Chondrocyte (in vitro differentiated cells): ENCODE results near the gene PCTP. TPM values are rescaled to one million over a fixed set of nuclear protein-coding genes. Genes with fewer than 3 reads are reported as not detected.

Experiments used
- DNase-seq: peaks from one replicate; pipeline ENCODE4 v3.0.0; 2021; ENCODE audit warnings: mixed read lengths, low spot score
- H3K27ac Mint-ChIP-seq: one replicate; pipeline ENCODE4 v1.8.0; 2021; ENCODE audit warnings: mild to moderate bottlenecking, moderate library complexity, mixed read lengths; ENCODE audit not compliant: unreplicated experiment
- H3K27me3 Mint-ChIP-seq: 2 replicates; pipeline ENCODE4 v1.8.0; 2021; ENCODE audit warnings: low read depth, mixed read lengths
- H3K36me3 Mint-ChIP-seq: 2 replicates; pipeline ENCODE4 v1.8.0; 2021; ENCODE audit warnings: low read depth, mixed read lengths
- H3K4me1 Mint-ChIP-seq: 2 replicates; pipeline ENCODE4 v1.8.0; 2021; ENCODE audit warnings: low read depth, mild to moderate bottlenecking, mixed read lengths
- H3K4me3 Mint-ChIP-seq: one replicate; pipeline ENCODE4 v1.8.0; 2021; ENCODE audit warnings: mild to moderate bottlenecking, moderate library complexity, mixed read lengths; ENCODE audit not compliant: unreplicated experiment
- H3K9me3 Mint-ChIP-seq: 2 replicates; pipeline ENCODE4 v1.8.0; 2021; ENCODE audit warnings: low read depth, mixed read lengths
- CTCF ChIP-seq: fragments of 200-600 bp; sonication (generic); IDR thresholded peaks from 2 replicates; pipeline ENCODE4 v1.5.0; 2021; ENCODE audit warnings: antibody characterized with exemption, mild to moderate bottlenecking, moderate library complexity
- total RNA-seq: library from RNA; stranded (reverse); gene quantifications from 3 replicates; pipeline ENCODE4 v1.2.1, GENCODE V29; 2021

The PCTP gene
- total RNA-seq, 1 donor from 2014 or later: 8.8 TPM

- Mint-ChIP-seq H3K4me1 (peaks cover 7% of the 10 kb centered on the region), H3K36me3 (peaks cover 1% of the 10 kb centered on the region), H3K9me3 (no peaks in the 10 kb centered on the region), H3K27me3 (peaks cover 2% of the 10 kb centered on the region), H3K4me3 (no peak overlapping the region), H3K27ac (no peak overlapping the region)
- DNase-seq: no peak
- no peak for TF ChIP-seq CTCF
Observed at GRCh38 chr17:55746466-55746865, 4.4 kb upstream of the PCTP start.

GRCh38 chr17:55747209-55747608, 3.6 kb upstream of the PCTP start:
- peaks cover 14% of the 10 kb centered on the region for H3K4me1 Mint-ChIP-seq
- peaks cover 1% of the 10 kb centered on the region for H3K36me3 Mint-ChIP-seq
- H3K9me3 Mint-ChIP-seq: no peaks in the 10 kb centered on the region
- no peak overlapping the region for H3K4me3 Mint-ChIP-seq
- TF ChIP-seq CTCF: no peak
- H3K27ac Mint-ChIP-seq: no peak overlapping the region
- no peak for DNase-seq
- peaks cover 2% of the 10 kb centered on the region for H3K27me3 Mint-ChIP-seq

- DNase-seq: no peak
- Mint-ChIP-seq H3K27me3 (peaks cover 2% of the 10 kb centered on the region), H3K4me3 (no peak overlapping the region), H3K27ac (no peak overlapping the region), H3K4me1 (peaks cover 20% of the 10 kb centered on the region), H3K9me3 (no peaks in the 10 kb centered on the region), H3K36me3 (peaks cover 1% of the 10 kb centered on the region)
- TF ChIP-seq CTCF: no peak
Observed at GRCh38 chr17:55748841-55749240, 2.0 kb upstream of the PCTP start.

- no peak for DNase-seq
- Mint-ChIP-seq H3K27ac (no peak overlapping the region), H3K4me3 (no peak overlapping the region), H3K27me3 (peaks cover 2% of the 10 kb centered on the region), H3K4me1 (peaks cover 20% of the 10 kb centered on the region), H3K9me3 (no peaks in the 10 kb centered on the region), H3K36me3 (peaks cover 1% of the 10 kb centered on the region)
- TF ChIP-seq CTCF: no peak
Observed at GRCh38 chr17:55749985-55750384, 866 bp upstream of the PCTP start.

- Mint-ChIP-seq H3K27me3 (no peaks in the 10 kb centered on the region), H3K36me3 (peaks cover 1% of the 10 kb centered on the region), H3K27ac (peak overlapping the region; percentile 66), H3K4me3 (peak overlapping the region; percentile 85), H3K4me1 (peaks cover 20% of the 10 kb centered on the region), H3K9me3 (no peaks in the 10 kb centered on the region)
- no peak for DNase-seq
- no peak for TF ChIP-seq CTCF
Observed at GRCh38 chr17:55751720-55752250, 934 bp downstream of the PCTP start.
